Measurements from ENCODE around the gene LARP4B. TPM values are rescaled to one million over a fixed set of nuclear protein-coding genes. Genes with fewer than 3 reads are reported as not detected.

LARP4B gene
- total and polyA plus RNA-seq, 2 donors (not counting 1 experiment from before 2014, with no cell fraction given), result 35.6 to 129 TPM

DNA sequence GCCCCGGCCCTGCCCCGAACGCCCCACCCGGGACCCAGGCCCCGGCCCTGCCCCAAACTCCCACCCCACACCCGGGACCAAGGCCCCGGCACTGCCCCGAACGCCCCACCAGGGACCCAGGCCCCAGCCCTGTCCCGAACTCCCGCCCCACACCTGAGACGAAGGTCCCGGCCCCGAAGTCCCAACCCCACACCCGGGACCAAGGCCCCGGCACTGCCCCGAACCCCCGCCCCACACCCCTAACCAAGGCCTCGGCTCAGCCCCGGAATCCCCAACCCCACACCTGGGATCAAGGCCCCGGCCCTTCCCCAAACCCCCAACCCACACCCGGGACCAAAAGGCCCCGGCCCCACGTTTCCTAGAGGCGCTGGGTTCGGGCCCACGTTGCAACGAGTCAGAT lies 1.1 kb upstream of the LARP4B start:
- H3K4me2 ChIP-seq (replicated peaks; ENCODE audit: low read depth, low read length, poor library complexity, severe bottlenecking), result peak overlapping the region; percentile 82
- H3K36me3 ChIP-seq (replicated peaks in 1 of 2; ENCODE audit: control extremely low read depth in 1 of 2, control insufficient read depth in 1 of 2, extremely low read depth in 1 of 2, insufficient read depth in 2 of 2, low read length in 1 of 2), result no peaks in the 10 kb centered on the region
- intact Hi-C loops (cut with micrococcal nuclease), result loop anchor here (5.0 kb wide), 1 partner anchor 615 kb away; no protein-coding TSS in a partner anchor
- peaks cover 40% of the 10 kb centered on the region for H3K4me1 Mint-ChIP-seq
- CTCF ChIA-PET, result no interaction called here
- TF ChIP-seq EZH2 (IDR thresholded peaks at IDR 0.05; ENCODE audit: borderline replicate concordance, insufficient read depth, low read depth, low read length, poor library complexity, severe bottlenecking) (no peak), CTCF (IDR thresholded peaks at IDR 0.05) (no peak)
- H3K27ac ChIP-seq (ENCODE audit: low read length in 2 of 2), result no peak overlapping the region
- WGBS (ENCODE audit: insufficient coverage), result 81% methylated on average over 9 of the region's 28 CpGs
- peaks cover 23% of the 10 kb centered on the region for H3K27me3 Mint-ChIP-seq
- H3K27ac Mint-ChIP-seq, result peak overlapping the region; percentile 83
- peaks cover 25 to 30% of the 10 kb centered on the region in 2 donors for H3K4me1 ChIP-seq (ENCODE audit: control insufficient read depth in 2 of 2, insufficient read depth in 2 of 2, low read length in 2 of 2)
- H2AFZ ChIP-seq (ENCODE audit: insufficient read depth, low read depth, low read length, poor library complexity, severe bottlenecking), result no peak overlapping the region
- H3K9me3 Mint-ChIP-seq (ENCODE audit: insufficient read depth), result no peaks in the 10 kb centered on the region
- no peak overlapping the region for H3K9ac ChIP-seq (ENCODE audit: low read length)
- H3K27me3 ChIP-seq (replicated peaks in 1 of 4; ENCODE audit: control extremely low read depth in 1 of 4, control insufficient read depth in 3 of 4, insufficient read depth in 4 of 4, low read length in 3 of 4), result peaks cover 0 to 10% (median 2%) of the 10 kb centered on the region in 4 experiments
- no peak overlapping the region for H3K4me3 ChIP-seq (ENCODE audit: control extremely low read depth in 1 of 5, extremely low read depth in 1 of 5, insufficient read depth in 1 of 5, low read depth in 2 of 5, low read length in 4 of 5)
- ATAC-seq (ENCODE audit: low read depth) (no peak), DNase-seq (no peak)
- peaks cover 20% of the 10 kb centered on the region for H4K20me1 ChIP-seq (ENCODE audit: control insufficient read depth, insufficient read depth, low read length, poor library complexity, severe bottlenecking)
- peak overlapping the region; percentile 85 for H3K4me3 Mint-ChIP-seq
- peaks cover 34% of the 10 kb centered on the region for H3K79me2 ChIP-seq (ENCODE audit: control insufficient read depth, insufficient read depth, low read length)
- POLR2A ChIA-PET, result interaction anchor here (0.6 to 2.7 kb wide), 3 partner anchors 55 to 147 kb away, joined by 3 to 14 read pairs (median 8); partner anchors contain the start of gene GTPBP4
- no peaks in the 10 kb centered on the region for H3K9me3 ChIP-seq (ENCODE audit: control extremely low read depth in 1 of 3, control insufficient read depth in 2 of 3, insufficient read depth in 1 of 3, low read length in 2 of 3)

DNA sequence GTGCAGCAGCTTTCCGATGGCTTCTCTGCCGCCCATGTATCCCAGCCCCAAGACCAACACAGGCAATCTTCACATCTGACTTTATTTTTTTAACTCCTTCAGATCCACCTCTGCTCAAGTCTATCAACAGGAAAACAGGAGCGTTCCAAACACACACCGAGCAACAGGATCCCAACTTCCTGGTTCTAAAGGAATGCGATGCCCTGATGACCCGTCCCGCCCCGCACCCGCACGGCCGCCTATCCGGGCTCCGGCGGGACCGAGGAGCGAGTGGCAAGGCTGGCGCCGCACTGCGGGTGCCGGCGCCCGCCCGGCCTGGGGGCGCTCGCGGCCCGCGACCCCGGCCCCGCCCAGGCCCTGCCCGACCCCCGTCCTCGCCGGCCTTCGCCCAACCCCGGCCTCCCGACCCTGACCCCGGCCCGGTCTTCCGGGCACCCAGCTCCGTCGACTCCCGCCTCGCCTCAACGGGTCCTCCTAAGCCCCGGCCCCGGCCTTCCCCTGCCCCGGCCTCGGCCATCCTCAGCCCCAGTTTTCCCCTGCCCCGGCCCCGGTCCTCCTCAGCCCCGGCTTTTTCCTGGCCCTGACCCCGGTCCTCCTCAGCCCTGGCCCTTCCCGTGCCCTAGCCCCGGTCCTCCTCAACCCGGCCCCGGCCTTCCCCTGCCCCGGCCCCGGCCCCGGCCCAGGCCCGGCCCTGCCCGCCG lies 730 bp downstream of the LARP4B start:
- DNase-seq (peak; percentile 66), ATAC-seq (ENCODE audit: low read depth) (no peak)
- Mint-ChIP-seq H3K9me3 (ENCODE audit: insufficient read depth) (no peaks in the 10 kb centered on the region), H3K27ac (peak overlapping the region; percentile 94), H3K4me1 (peaks cover 49% of the 10 kb centered on the region), H3K27me3 (peaks cover 11% of the 10 kb centered on the region), H3K4me3 (peak overlapping the region; percentile 97)
- Histone ChIP-seq H3K27me3 (replicated peaks in 1 of 4; ENCODE audit: control extremely low read depth in 1 of 4, control insufficient read depth in 3 of 4, insufficient read depth in 4 of 4, low read length in 3 of 4) (no peaks in the 10 kb centered on the region), H3K4me1 (ENCODE audit: control insufficient read depth in 2 of 2, insufficient read depth in 2 of 2, low read length in 2 of 2) (peaks cover 27 to 38% of the 10 kb centered on the region in 2 donors), H2AFZ (ENCODE audit: insufficient read depth, low read depth, low read length, poor library complexity, severe bottlenecking) (peak overlapping the region; percentile 18), H3K36me3 (replicated peaks in 1 of 2; ENCODE audit: control extremely low read depth in 1 of 2, control insufficient read depth in 1 of 2, extremely low read depth in 1 of 2, insufficient read depth in 2 of 2, low read length in 1 of 2) (peaks cover 0 to 3% of the 10 kb centered on the region in 2 experiments), H4K20me1 (ENCODE audit: control insufficient read depth, insufficient read depth, low read length, poor library complexity, severe bottlenecking) (peaks cover 38% of the 10 kb centered on the region), H3K9me3 (ENCODE audit: control extremely low read depth in 1 of 3, control insufficient read depth in 2 of 3, insufficient read depth in 1 of 3, low read length in 2 of 3) (no peaks in the 10 kb centered on the region), H3K4me3 (ENCODE audit: control extremely low read depth in 1 of 5, extremely low read depth in 1 of 5, insufficient read depth in 1 of 5, low read depth in 2 of 5, low read length in 4 of 5) (peak overlapping the region; percentile 52 to 89 (median 74)), H3K4me2 (replicated peaks; ENCODE audit: low read depth, low read length, poor library complexity, severe bottlenecking) (peak overlapping the region; percentile 91), H3K27ac (ENCODE audit: low read length in 2 of 2) (peak overlapping the region; percentile 71 to 86), H3K79me2 (ENCODE audit: control insufficient read depth, insufficient read depth, low read length) (peaks cover 52% of the 10 kb centered on the region), H3K9ac (ENCODE audit: low read length) (peak overlapping the region; percentile 81)
- TF ChIP-seq EZH2 (IDR thresholded peaks at IDR 0.05; ENCODE audit: borderline replicate concordance, insufficient read depth, low read depth, low read length, poor library complexity, severe bottlenecking) (no peak), CTCF (IDR thresholded peaks at IDR 0.05) (no peak)
- POLR2A ChIA-PET, result interaction anchor here (0.9 to 2.7 kb wide), 4 partner anchors 14 to 118 kb away, joined by 3 to 14 read pairs (median 6); partner anchors contain the start of genes GTPBP4 and IDI1
- WGBS (ENCODE audit: insufficient coverage), result under 1% methylated on average over 63 of the region's 63 CpGs
- intact Hi-C loops (cut with micrococcal nuclease), result loop anchor here (1.0 to 5.0 kb wide), 4 partner anchors 14 to 613 kb away; partner anchors contain the start of genes GTPBP4 and IDI1
- CTCF ChIA-PET, result interaction anchor here (1.0 to 1.5 kb wide), 2 partner anchors 14 to 57 kb away, joined by 3 to 4 read pairs; partner anchors contain the start of gene GTPBP4

Measured in B cell (primary cell).